Stimulated activated CD8-positive, alpha-beta memory T cell treated with anti-CD3 and anti-CD28 coated beads, Interleukin-15, amount 100 ng/mL, for 1 hour (primary cell): ENCODE measurements around the gene GPATCH3.
"Not testable (repeated sequence)": the region's sequence is repeated elsewhere in the genome, so short reads cannot be mapped to it uniquely, and the experiment has no call there.

Experiments
- DNase-seq: peaks from one replicate; pipeline ENCODE4 v3.0.0-alpha.2; 2020; ENCODE audit warnings: low read depth

GPATCH3 gene

DNA sequence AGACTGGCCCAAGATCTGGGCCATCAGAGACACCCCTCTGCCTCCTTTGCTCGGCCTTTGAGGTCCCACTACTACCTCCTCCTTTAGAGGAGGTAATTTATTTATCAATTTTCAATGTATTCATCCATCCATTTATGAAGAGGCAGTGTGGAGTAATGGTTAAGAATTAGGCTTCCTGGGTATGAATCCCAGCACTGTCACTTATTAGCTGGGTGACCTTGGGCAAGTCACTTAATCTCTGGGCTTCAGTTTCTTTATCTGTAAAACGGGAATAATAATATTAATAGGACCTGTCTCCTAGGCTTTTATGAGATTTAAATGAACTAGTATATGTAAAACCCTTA, 11.9 kb upstream of the GPATCH3 start:
- DNase-seq: no peak

DNA sequence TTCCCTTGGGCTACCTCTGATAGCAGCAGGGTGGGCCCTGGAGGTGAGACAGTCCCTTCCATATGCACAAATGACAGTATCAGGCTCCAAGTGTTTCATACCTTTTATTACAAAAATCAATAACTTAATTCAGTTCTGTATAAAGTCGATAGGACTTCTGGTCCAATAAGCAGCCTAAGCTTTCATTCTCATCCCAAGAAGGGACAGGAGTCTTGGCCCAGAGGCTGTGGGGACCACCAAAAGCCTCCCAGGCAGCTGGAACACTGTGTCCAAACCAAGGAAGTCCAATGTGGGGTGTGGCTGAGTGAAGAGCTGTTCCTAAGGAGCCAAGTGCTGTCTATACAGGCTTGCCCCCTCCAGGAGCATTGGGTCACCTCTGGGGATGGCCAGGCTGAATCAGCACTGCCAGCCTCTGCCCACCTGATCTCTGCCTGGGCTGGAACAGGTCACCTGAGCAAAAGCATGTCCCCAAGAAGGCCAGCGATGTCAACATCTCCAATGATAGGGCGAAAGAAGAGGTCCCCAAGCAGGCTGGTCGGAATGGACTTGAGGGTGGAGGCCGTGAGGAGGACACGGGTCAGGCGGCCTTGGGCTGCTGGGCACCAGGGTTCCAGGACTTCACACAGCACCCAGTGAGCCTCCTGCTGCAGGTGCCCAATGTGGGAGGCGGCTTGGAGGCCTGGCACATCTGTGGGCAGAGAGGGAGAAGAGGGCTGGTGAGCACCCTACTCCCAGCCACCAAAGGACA, 11.3 kb upstream of the GPATCH3 start:
- no peak for DNase-seq

DNA sequence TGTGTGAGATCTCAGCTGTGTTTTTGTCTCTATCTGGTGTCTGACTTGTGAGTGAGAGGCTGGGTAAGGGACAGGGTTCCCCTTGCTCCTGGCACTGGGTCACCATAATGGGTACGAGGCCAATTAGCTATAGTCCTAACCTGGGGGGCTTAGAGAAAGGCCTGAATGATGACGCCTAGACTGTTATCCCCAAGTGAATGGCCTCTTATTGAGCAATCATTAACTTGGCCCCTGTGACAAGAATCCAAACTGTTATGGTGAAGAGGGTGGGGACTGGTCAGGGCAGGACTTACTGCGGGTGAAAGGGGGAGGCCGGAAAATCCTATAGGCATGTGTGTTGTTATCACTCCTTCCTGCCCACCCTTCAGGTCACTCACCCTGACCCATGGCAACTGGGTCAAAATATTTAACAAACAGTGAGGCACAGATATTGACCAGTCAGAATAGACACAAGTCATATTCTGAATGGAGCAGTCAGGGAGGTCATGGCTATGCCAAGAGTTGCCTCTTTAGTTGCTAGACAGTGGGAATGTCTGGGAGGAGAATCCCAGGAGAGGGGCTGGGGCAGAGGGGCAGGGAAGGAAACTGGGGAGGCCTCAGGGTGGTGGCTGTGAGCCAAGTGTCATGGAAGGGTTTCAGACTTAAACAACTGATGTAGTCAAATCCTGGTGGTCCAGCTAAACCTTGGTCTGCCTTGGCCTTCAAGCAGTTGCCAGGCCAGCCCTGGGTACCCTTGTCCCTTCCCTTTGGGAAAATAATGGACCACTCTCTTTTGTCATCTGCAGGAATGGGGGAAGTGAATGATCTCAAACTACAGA, 10.3 kb upstream of the GPATCH3 start:
- no peak for DNase-seq

DNA sequence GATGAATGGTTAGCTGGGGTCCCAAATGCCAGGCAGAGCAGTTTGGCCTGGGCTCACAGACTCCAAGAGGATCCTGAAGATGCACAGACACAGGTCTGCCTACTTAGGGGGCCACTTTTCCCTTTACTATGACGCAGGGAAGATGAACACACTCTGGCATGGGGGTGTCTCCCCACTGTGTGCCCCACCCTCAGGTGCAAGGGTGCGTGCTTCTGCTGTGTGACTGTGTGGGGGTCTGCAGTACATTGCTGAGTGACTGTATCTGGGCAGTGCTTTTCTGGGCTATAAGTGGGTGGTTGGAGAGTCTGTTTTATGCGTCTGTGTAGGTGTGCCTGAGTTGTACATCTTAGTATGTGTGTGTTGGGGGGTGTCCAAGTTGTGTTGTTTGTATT, 9.7 kb upstream of the GPATCH3 start:
- no peak for DNase-seq

DNA sequence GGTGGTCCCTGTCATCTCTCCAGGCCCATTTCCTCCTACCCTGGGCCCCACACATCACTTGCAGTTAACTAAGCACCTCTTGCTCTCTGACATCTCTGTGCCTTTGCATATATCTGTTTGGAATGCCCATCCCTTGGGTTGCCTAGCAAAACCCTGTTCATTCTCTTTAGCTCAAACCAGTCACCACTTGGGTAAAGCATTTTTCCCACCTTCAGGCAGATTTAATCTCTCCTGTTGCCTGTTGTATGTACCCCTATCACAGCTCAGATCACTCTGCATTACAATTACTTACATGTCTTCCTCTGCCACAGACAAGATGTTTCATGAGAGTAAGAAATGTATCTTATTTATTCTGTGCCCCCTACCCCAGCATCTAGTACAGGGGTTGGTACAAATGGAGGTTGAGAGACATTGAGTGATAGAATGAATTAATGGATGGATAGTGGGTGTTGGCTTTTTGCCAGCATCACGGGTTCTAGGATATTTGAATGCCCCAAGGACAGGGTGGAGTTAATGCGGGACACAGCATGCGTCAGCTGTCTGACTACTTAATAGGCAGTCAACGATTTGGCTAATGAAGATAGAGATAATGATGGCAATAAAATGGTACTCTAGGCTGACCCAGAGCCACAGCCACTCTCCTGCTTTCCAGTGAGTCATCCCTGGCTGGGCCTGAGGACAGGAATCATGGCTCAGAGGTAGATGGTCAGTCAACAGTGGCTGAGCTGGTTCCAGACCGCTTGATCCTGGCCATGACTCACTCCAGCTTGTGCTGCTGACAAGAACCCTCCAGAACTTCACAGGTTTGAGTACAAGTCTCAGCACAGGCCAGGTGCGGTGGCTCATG, 7.0 kb upstream of the GPATCH3 start:
- DNase-seq: no peak

DNA sequence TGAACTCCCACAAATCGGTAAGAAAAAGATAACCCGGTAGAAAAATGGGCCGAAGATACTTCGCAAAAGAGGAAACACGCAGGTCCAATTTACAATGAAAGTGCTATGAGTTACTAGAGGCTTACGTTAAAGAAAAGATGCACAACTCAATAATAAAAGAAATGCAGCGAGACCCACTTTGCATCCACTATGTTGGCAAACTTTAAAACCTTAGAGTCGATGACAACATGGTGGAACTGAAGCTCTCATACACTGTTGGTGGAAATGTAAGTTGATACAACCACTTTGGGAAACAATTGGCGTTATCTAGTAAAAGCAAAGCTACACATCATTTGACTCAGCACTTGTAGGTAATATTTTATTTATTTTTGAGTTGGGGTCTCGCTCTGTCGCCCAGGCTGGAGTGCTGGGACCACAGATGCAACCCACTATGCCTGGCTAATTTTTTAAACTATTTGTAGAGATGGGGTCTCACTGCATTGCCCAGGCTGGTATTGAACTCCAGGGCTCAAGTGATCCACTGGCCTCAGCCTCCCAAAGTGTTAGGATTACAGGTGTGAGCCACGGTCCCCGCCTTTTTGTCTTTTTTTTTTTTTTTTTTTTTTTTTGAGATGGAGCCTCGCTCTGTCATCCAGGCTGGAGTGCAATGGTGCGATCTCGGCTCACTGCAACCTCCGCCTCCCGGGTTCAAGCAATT, 696 bp upstream of the GPATCH3 start:
- no peak for DNase-seq

DNA sequence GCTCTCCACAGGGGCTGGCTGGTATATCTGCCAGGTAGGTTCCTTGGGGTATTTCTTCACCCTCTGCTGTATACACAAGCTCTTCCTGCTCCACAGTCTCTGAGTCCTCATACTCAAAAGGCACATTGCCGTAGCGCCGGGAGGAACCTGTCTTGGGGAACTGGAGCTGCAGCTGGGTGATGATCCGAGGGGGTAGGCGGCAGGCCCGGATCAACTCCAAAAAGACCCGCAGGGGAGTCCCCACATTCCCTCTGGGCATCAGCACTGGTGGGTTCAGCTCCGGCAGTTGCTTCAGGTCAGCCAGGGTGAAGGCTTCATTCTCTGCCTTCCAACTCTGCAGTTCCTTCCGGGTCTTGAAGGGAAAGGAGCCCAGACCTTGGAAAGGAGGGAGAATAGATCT, 2.9 kb downstream of the GPATCH3 start:
- no peak for DNase-seq

DNA sequence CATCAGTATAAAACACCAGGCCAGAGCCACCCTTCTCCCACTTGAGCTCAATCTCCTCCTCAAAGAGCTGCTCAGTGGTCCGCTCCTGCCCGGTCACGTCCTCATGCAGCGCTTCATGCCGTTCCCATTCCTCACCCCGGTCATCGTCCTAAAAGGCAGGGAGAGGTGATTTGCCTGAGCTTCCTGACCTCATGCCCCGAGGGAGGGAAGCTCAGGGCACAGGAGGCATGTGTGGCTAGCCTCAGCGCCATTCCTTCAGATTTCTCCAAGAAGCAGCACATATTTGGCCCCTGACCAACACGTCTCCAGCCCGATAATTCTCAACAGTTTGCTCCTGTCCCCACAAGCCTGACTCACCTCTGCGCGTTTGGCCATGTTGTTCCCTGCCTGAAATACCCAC, 6.0 kb downstream of the GPATCH3 start:
- DNase-seq: no peak

DNA sequence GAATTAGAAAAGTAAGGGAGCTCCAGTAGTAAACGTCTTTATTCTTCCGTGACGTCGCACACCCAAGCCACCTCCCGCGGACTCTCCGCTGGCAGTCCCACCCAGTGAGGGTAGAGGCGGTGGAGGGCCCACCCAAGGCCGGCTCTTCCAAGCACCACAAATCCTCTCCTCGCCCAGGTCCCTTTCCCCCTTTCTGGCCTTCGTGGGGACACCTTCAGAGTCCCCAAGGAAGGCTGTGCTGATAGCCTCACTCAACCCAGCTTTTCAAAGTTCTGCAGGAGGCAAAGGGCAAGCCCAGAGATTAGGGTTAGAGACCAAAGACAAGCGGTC, 9.8 kb downstream of the GPATCH3 start:
- DNase-seq: no peak

DNA sequence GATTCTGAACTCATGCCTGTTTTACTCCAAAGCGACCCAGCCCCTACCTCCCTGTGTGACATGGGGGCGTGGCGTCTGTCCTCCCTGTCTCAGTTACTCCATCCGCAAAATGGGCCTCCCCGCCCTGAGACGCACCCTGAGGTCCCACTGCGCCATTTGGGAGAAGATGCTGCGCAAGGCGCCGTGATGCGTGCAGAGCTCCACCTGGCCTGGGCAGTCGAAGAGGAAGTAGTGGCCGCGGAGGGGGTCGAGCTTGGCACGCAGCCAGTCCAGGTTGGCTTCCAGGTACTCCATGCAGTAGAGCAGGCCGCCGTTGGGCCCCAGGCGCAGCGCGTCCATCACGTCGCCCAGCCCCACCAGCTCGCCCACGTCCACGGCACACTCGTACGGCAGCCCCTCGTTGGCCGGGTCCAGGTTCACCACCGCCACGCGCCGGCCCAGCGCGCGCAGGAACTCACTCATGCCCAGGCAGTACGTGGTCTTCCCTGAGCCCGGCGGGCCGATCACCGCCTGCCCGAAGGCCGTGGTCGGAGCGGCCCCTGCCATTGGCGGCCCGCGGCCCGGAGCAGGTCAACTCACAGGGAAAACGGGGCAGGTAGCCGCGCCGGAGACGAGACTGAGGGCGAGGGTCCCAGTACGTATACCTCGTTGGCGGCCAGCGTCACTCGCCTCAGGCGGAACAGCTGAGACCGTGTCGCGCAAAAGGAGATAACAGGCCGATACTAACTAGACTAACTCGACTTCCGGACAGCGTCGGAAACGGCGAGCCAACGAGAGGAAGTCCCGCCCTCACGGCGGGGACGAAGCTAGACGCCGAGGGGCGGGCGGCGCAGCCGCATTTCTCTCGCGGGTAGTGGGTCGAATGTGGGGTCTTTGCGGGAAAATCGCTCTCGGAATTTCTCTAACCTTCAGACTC, 10.5 kb downstream of the GPATCH3 start, which contains the start of gene GPN2:
TSS of gene GPN2 (minus strand) at position 733 of the 916 bp plus-strand sequence. CDS start at position 546, 187 bp downstream.
- peak; percentile 52 for DNase-seq

DNA sequence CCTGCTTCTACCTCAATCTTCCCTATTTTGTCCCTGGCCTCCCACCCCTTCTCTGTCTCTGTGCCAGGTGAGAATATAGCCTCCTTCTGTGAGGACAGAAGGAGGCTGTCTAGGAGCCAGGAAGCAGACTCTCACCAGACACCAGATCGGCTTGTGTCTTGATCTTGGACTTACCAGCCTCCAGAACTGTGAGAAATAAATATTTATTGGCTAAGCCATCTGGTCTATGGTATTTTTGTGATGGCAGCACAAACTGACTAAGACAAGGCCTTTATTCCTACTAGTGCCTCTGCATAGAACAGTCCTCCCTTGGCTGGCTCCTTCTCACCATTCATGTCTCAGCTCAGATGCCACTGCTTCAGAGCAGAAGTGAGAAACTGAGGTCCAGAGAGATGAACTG, 12.0 kb downstream of the GPATCH3 start:
- DNase-seq: no peak

DNA sequence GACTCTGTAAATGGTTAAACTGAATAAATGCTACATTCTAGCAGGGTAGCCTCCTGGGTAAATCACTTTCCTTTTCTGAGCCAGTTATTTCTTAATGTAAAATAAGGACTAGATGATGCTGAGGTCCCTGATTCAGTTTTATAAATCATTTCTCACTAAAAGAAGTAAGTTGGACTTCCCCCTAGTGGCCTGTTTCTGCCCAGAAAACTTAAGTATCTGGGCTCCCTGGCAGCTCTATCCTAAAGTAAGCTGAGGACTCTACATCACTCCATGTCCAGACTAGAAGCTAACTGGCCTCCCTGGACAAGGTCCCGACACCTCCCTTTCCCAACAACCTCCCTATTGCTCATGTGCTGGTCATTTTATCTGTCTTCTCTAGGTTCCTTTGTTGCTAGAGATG, 13.1 kb downstream of the GPATCH3 start:
- no peak for DNase-seq

DNA sequence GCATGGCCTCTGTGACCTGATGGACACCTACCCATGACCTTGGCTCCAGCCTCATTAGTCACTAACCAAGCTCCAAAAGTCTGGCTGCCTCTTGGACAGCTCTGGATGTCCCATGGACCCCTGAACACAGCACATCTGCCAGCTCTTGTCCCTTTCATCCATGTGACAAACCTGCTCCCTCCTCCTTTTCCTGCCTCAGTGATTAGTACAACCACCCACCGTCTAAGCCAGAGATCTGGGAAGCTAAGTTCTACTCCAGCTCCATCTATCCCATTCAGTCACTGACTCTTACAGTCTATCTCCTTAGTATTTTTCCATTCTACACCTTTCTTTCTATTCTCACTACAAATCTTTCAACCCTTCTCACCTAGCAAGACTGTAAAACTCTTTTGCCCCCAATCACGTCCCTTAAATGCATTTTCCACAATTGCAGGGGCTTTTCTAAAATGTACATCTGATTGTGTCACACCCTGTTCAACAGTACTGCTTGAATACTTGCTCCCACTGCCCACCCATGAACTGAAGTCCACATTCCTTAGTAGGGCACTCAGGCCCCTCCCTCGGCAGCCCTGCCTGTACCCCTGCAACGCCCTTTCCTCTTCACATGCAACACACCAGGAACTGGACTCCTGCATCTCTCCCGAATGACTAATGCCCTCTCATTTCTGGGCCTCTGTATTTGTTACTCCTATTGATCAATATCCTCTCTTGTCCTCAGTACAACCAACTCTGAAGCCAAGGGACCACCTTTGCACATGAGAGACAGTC, 17.4 kb downstream of the GPATCH3 start:
- no peak for DNase-seq

DNA sequence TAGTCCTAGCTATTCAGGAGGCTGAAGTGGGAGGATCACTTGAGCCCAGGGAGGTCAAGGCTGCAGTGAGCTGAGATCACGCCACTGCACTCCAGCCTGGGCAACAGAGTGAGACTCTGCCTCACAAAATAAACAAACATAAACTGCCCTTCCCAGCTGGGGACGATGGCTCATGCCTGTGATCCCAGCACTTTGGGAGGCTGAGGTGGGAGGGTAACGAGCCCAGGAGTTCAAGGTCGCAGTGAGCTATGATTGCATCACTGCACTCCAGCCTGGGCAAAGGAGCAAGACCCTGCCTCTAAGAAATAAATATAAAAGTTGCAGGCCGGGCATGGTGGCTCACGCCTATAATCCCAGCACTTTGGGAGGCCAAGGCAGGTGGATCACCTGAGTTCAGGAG, 18.7 kb downstream of the GPATCH3 start:
- DNase-seq: not testable (repeated sequence)

DNA sequence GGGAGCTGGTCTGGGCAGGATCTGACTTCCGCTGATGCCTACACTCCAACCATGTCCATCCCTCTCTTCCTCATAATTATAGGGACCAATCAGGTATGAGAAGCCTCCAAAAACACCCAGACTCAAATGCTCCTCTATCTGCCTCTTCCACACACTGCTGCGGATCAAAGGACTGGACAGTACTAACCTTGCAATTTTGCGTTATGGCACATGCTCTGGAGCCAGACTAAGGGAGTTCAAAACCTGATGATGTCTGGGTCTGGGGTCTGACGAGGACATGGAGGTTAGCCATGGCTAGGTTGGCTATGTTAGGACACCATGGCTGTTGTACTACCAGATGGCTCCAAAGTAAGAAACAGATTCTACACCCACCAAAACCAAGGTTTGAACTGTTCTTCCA, 20.5 kb downstream of the GPATCH3 start:
- DNase-seq: no peak

DNA sequence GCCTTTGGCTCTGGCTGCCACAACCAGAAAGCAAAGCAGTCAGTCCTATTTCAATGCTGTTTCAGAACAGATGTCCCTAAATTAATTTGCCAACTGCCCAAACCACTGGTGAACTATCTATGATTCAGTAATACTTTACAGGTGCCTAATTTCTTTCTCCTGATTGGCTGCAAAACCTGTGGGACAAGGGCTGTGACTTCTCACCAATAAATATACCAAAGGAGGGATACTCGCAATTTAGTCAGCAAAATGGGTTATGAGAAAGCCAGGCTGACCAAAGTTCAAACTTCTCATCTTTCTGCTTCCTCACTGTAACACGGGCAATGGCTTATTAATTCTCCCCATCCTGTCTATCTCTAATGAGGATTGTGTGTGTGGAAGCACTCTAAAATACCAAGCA, 22.9 kb downstream of the GPATCH3 start:
- DNase-seq: no peak

DNA sequence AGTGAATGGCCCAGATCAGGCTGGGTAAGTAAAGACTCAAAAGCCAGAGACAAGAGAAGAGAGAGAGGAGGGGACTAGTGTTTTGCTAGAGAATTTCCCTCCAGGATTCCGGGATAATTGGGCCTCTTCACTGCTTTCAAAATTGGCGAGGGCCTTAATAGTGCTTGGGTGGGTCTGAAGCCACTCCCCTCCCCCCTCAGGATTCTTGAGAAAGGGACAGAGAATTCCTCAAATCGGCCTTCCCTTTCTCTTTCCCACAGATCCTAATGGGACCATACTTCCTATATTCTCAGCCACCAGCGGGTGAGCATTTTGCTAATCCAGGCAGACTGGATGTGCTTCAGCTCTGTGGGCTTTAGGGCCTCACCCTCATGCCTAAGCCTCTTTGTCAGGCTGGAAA, 25.4 kb downstream of the GPATCH3 start:
- no peak for DNase-seq

DNA sequence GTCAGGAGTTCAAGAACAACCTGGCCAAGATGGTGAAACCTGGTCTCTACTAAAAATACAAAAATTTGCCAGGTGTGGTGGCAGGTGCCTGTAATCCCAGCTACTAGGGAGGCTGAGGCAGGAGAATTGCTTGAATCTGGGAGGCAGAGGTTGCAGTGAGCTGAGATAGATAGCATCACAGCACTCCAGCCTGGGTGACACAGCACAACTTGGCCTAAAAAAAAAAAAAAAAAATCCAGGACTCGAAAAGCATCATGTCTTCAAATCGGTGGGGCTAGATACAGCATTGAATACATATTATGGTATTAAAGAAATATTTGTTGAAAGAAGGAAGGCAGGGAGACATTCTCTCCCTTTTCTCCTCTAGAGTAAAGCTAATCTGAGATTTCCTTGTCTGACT, 27.2 kb downstream of the GPATCH3 start:
- DNase-seq: not testable (repeated sequence)

DNA sequence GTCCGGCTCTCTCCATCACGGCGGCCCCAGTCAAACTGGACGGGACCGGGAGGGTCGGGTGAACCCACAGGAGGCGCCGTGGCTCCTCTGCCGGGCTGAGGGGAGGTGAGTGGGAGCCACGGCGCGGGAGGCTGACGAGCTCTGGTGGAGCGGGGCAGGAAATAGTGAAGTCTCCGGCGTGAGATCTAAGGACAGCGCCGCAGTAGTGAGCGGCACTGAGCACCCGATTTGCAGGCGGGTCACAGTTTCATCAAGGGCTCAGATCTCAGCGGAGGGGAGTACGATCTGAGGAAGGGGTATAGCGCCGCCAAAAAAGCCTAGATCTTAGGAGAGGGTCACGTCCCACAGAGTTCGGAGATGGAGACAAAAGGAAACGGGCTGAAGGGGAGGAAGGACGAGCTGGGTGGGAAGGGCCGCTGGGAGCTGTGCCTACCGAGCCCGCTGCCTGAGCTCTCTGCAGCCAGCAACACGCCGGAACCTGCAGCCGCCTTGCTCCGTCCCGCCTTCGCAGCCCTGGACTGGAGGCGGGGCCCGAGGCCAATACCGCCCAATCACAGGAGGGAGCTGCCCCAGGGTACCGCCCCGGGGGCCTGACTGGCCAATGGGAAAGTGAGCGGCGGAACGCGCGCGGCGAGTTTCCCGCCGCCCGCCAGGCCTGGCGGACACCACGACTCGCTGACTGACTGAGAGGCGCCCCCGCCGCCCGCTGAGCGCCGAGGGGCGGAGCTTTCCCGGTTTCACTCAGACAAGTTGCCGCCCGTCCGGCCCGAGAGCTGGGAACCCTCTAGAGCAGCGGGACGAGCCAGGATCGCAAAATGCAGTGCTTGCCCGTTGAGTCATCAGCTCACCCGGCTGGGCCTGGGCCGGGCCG, 35.4 kb downstream of the GPATCH3 start:
- DNase-seq: peak; percentile 78
